GM13977 (cell line): ENCODE measurements around the gene OPCML.

ENCODE experiments used
- DNase-seq: peaks from one replicate; pipeline ENCODE4 v3.0.0; 2012; ENCODE audit warnings: low spot score
- in situ Hi-C: fragments of 300-500 bp; cut with MboI; formaldehyde crosslinking; loops from one replicate; pipeline ENCODE4 v1.12.0; 2022; ENCODE audit warnings: low sequenced_read_pairs, low pct_unique_long_range_greater_than_20kb, mixed read lengths, inconsistent platforms; ENCODE audit not compliant: unreplicated experiment
- TF ChIP-seq, protein P1 (sequence below): IDR thresholded peaks from 2 replicates; pipeline ENCODE4 v1.5.1; 2012; ENCODE audit warnings: mild to moderate bottlenecking, control low read depth; ENCODE audit not compliant: insufficient read depth; ENCODE audit errors: extremely low read depth, missing control alignments

Gene OPCML

DNA sequence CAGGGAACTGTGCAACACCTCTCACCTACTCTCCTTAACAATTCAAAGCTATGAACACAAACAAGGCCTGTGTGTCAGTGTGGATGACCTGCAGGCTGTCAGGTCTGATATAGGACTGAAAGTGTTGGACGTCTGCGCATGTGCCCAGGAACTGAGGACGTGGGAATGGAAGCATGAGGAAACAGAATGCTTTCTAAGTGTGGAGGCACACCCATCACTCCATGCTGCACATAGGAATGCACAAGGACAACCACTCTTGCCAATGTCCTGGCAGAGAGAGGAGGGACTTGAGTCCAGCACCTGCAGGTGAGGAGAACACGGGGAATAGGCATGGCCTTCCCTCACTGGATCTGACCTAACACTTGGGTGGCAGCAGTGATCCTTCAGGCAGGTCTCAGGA lies 874.3 kb downstream of the OPCML start:
- DNase-seq: no peak
- TF ChIP-seq, protein P1, sequence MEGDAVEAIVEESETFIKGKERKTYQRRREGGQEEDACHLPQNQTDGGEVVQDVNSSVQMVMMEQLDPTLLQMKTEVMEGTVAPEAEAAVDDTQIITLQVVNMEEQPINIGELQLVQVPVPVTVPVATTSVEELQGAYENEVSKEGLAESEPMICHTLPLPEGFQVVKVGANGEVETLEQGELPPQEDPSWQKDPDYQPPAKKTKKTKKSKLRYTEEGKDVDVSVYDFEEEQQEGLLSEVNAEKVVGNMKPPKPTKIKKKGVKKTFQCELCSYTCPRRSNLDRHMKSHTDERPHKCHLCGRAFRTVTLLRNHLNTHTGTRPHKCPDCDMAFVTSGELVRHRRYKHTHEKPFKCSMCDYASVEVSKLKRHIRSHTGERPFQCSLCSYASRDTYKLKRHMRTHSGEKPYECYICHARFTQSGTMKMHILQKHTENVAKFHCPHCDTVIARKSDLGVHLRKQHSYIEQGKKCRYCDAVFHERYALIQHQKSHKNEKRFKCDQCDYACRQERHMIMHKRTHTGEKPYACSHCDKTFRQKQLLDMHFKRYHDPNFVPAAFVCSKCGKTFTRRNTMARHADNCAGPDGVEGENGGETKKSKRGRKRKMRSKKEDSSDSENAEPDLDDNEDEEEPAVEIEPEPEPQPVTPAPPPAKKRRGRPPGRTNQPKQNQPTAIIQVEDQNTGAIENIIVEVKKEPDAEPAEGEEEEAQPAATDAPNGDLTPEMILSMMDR: no peak
- in situ Hi-C loops: no loop called here

DNA sequence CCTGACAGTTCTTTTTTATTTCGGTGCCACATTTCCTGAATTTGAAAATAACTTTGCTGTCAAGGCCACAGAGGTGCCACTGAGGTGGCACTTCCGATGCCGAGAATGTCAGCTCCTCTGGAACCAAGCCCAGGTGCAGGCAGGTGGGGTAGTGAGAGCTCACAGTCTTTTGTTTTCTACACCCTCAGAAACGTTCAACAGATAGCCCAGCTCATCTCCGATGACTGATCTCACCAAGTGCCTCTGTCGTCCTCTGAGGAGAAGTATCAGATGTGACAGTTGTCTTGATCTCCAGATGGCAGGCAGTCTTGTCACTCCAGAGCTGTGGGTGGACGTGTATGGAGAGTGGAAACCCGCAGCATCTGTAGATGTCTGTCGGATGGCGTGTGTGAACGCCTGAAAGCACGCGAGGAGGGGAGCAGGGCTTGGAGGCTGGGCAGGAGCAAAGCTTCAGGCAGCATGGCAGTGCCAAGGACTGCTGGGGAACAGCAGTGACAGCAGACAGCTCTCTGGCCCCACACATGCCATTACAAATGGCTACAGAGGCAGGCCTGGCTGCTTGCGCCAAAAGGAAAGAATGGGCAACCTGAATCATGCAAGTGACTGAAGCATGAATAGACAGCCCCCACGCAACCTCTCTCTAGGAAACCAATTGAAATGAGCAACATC lies 877.0 kb downstream of the OPCML start:
- no peak for DNase-seq
- in situ Hi-C loops: no loop called here
- TF ChIP-seq, protein P1: no peak

DNA sequence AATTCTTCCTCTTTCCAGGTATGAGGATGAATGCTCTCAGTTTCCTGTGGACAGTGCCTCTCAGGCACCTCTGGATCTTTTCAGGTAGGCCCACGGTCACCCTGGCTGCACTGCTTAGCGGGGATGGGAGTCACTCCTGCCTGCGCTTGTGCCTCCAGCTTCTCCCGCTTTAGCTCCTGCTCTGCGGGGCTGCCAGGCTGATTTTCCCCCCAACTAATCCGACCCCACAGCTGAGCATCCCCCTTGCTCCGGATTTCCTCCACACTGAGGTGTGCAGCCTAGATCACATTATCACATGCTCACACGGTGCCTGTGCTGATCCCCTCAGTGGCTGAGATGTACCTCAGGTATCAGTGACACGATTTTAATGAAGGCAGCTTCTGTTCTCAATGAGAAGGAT lies 879.1 kb downstream of the OPCML start:
- DNase-seq: no peak
- TF ChIP-seq, protein P1: no peak
- in situ Hi-C loops: no loop called here

DNA sequence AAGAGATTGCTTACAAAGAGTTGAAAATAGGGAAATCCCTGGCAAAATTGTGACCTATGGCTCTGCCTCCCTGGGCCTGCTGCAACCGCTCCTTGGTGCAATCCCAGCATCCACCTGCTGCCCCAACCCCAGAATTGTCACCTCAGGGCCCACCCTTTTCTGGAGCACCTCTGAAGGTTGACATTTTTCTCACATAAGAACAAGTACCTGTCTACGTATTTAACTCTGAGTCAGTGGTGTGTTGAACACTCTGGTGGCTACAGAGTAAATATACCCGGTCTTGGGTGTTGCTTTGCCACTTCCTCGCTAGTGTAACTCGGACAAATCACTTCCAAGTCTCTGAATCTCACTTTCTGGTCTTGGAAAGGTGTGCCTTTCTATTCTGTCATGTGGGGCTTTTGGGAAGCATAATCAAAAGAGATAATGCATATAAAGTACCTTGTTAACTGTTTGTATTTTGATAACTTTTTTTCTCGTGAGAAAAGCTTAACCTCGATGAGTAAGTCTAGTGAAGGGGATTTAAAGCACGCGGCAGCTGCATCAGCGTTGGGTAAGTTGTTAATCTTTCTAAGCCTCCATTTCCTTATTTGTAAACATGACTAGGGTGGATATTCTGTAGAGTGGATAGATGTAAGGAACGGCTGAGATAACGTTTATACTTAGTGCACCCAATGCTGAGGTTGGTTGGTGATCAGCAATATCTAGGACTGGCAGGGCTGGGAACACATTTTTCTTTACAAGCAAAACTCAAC lies 881.2 kb downstream of the OPCML start:
- TF ChIP-seq, protein P1: no peak
- DNase-seq: no peak
- in situ Hi-C loops: no loop called here

DNA sequence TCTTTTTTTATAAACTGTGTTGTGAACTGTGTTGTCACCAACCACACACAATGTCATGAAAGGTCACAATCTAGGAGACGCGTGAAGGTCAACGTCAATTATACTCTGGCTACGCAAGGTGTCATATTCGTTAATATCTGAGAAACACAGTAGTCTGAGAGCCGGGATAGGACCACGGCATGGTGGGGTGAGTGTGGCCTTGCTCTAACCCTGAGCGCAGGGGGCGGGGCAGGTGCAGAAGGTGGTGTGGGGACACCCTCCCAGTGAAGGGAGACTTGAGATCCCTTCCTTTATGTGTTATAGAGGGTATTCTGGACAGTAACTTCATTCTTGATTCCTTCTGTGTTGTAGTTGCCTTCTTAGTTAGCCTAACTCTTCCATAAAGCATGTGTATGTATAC lies 883.0 kb downstream of the OPCML start:
- TF ChIP-seq, protein P1: no peak
- in situ Hi-C loops: no loop called here
- no peak for DNase-seq

DNA sequence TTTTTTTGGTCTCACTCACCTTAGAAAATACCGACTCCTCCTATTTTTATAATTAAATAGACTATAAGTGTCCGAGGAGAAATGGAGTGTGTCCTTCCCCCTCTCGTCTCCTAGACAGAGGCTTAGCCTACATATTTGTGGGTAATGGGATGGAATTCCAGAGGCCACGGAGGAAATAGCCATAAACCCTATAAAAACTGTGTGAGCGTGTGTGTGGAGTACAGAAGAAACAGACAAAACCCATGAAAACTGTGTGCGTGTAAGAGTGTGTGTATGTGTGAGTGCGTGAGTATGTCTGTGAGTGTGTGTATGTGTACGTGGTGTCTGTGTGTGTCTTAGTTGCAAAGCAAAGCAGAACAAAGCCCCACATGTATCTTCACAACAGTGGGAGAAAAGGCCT lies 883.5 kb downstream of the OPCML start:
- no peak for DNase-seq
- in situ Hi-C loops: no loop called here
- TF ChIP-seq, protein P1: no peak
